ENCODE data around the gene RTP4.

Gene RTP4

GRCh38 chr3:187368251-187369088 is at the start of gene RTP4:
RTP4 (plus strand) TSS chr3:187368385; CDS start chr3:187368442, 57 bp downstream.
- DNase-seq (ENCODE audit: low read depth) = peak; percentile 28

DNA sequence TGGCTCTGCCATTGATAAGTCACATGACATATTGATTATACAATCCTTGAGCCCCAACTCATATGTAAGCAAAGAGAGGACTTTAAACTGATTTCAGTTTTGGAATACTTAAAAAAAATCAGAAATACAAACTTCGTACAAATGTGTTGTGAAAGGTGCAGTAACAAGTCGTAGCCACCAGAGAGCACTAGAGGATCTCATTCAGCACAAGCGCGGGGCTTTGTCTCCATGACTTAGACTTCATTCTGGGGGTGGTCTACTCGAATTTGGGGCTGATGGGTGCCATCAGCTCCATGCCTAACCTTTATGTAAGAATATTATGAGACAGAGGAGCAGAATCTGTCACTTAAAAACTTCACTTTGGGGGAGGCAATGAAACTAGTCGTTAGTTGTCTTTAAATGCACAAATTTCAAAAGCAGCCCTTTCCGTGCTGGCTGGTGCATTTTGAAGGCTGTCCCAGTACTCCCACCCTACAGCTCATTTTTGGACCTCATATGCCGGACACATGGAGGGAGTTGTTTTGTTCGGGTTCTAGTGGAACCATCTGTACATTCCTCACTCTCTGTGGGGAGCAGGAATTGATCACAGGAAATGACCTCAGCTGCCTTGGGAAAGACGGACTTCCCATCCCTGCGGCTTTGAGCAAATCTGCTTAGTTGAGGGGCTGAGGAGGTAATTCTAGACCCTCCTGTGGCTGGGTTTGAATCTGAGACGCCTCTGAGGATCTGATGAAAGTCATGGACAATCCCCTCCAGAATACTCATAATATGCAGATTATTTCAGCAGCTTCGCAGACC is 49.2 kb upstream of the RTP4 start:
- peak; percentile 86 for DNase-seq (ENCODE audit: low read depth)

GRCh38 chr3:187319699-187320302 is 48.4 kb upstream of the RTP4 start:
- peak; percentile 82 for DNase-seq (ENCODE audit: low read depth)

DNA sequence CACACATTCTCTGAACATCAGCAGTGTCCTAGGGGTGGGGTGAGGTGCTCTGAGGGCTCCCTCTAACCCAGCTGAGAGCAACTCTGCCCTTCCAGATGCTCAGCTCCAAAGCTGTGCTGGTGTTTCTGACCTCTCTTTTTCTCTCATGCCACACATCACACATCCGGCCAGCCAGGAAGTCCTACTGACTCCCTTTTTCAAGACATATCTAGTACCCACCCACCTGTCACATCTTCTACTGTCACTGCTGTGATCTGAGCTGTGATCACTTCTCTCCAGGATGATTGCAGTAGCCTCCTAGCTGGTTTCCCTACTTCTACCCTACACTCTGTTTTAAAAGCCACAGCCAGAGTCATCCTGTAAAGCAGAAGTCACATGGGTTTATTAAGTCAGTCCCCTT is 46.4 kb upstream of the RTP4 start:
- no peak for DNase-seq (ENCODE audit: low read depth)

GRCh38 chr3:187322291-187322690 is 45.9 kb upstream of the RTP4 start:
- no peak for DNase-seq (ENCODE audit: low read depth)

DNA sequence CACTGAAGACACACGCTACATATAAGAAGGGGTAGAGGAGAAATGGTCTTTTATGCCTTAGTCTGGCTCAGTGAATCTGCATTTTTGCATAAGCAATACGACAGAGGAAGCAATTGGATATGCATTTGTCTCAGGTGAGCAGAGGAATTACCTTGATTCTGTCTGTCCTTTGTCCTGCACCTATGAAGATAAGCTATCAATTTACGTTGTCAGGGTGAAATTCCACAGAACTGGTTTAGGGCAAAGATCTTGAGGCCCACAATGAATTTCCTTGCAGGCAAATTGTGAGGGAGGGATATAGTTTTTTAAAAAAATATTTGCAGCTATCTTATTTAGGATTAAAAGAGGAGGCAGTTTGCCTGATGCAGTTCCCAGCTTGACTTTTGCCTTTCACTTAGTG is 45.1 kb upstream of the RTP4 start:
- DNase-seq (ENCODE audit: low read depth) = no peak

DNA sequence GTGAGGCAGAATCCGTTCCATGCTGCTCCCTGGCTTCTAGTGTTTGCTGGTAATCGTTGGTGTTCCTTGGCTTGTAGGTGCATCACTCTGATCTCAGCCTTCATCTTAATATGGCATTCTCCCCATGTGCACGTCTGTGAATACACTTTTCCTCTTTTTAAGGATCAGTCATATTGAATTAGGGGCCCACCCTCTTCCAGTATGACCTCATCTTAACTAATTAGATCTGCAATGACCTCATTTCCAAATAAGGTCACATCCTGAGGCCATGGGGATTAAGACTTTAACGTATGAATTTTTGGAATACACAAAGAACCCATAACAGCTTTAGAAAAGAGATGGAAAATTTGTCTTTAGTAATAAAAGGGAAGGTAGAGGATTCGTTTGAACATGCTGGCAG is 42.6 kb upstream of the RTP4 start:
- DNase-seq (ENCODE audit: low read depth) = no peak

DNA sequence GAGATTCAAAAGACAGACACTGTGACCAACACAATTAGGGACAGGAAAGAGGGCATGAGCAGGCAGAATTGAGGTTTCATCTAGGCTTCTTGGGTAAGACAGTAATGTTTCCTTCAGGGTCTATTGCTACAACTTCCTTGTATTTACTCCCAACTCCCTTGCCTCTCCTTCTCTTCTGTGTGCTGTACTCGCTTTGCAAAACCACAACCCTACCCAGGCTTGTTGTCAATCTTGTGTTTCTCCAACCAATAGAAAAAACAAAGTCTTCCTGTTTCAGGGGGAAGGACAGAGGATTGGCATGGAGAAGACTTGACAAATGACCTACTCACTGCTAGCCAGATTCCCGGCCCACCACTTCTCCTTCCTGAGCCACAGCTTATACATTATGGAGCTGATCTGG is 40.3 kb upstream of the RTP4 start:
- no peak for DNase-seq (ENCODE audit: low read depth)

DNA sequence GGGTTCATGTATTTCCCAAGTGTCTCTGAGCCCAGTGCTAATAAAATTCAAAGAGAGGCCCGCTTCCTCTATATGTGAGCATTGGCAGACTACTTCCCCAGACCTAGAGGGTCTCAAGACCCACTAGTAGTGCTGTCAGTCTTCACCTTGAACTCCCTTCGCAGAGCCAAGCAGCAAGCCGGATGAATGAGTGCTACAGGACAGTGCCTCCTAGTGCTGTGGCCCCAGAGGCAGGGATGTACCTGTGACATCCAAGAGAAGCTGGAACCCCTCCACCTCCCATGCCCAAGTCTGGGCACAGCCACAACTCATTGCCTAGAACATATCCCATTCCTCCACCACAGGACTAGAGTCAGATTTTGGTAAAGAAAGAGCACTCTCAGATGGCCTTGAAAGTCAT is 39.5 kb upstream of the RTP4 start:
- no peak for DNase-seq (ENCODE audit: low read depth)

DNA sequence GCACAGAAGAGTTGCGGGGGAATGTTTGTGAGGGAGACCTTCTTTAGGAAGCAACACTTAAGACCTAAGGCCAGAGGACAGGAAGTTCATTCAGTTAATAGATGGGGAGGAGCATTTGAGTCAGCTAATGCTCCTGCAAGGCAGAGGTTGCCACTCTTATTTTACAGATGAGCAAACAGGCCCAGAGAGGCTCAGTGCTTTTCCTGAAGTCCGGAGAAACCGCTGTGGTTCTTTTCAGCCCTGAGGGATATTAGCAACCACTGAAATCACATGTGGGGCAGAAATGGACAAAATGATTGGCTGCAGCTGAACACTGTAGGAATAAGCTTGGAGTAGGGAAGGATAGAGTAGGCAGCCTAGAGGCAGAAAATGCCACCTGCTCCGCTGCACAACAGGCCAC is 33.3 kb upstream of the RTP4 start:
- DNase-seq (ENCODE audit: low read depth) = no peak

GRCh38 chr3:187336322-187336721 is 31.9 kb upstream of the RTP4 start:
- DNase-seq (ENCODE audit: low read depth) = no peak

- DNase-seq (ENCODE audit: low read depth) = no peak
Observed at GRCh38 chr3:187340578-187340977, 27.6 kb upstream of the RTP4 start.

DNA sequence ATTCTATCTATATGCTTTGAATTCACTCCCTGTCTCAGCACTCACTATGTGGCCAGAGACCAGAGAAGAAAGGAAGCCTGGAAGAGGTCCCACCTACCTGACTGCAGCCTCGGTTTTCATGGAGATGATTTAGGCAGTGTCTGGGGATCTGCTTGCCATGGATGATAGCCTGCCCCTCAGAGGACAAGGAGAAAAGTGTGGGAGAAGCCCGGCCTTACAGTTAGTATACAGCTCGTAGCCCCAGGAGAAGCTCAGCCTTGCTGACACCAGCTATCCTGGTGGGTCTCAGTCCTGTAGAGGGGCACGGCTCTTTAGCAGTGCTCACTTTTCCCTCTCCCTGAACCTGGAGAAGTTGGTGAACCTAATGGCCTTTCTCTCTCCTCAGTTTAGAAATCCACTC is 25.9 kb upstream of the RTP4 start:
- DNase-seq (ENCODE audit: low read depth) = no peak

GRCh38 chr3:187343670-187344069 is 24.5 kb upstream of the RTP4 start:
- no peak for DNase-seq (ENCODE audit: low read depth)

DNA sequence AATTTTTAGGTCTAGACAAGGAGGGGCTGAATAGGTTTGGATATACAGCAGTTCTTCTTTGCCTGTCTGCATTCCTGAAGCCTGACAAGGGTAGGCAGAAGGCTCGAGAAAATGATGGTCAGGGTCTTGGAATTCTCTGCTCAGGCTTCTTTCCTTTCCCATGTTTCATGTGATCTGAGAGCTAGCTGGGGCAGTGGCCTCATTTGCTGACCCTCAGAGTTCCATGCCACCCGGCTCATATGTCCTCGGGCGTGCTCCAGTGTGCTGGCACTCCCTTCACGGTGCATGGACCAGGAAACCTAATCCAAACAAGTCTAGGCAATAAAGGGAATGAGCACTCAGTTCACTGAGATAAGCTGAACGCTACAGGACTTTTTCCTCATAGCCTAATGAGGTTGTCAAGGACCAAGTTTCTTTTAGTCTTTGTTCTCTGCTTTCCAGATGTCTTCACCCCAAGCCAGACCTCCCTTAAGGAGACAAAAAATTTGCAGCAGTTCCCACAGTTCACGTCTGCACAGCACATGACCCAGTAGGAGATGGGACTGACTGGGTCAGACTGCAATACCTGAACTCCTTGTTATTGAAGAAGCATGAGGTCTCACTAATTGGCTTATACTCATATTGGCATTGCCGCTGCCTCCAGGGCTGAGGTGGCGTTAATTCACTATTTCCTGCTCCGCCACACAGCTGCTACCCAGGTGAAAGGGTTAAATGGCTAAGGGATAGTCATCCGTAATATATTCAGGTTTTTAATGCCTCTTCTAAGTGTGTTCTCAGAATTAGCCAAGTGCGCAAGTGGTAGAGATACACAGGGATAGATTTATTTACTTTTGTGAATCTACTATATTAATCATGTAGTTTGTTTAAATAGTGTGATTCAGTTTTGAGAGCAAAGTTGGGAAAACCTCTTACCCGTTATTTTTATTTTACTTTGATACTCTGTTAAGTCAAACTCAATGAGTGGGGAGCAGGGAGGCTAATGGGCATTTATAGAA is 15.3 kb upstream of the RTP4 start:
- no peak for DNase-seq (ENCODE audit: low read depth)

DNA sequence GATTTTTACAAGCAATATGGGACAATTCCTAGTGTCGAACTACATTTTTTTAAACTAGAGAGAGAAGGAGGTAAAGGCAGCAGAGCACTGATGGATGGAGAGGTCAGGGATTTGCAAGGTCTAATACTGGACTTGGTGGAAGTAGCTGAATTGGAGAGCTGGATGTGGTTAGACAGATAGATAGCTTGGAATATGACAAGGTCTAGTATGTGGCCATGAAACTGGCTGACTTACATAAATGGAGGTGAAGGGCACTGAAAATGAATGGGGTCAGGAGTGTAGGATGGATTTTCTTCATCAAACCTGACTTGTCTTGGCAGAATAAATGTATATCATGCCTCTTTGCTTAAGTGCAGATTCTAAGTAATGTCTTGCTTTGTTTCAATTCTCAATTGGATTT is 10.1 kb upstream of the RTP4 start:
- DNase-seq (ENCODE audit: low read depth) = no peak

DNA sequence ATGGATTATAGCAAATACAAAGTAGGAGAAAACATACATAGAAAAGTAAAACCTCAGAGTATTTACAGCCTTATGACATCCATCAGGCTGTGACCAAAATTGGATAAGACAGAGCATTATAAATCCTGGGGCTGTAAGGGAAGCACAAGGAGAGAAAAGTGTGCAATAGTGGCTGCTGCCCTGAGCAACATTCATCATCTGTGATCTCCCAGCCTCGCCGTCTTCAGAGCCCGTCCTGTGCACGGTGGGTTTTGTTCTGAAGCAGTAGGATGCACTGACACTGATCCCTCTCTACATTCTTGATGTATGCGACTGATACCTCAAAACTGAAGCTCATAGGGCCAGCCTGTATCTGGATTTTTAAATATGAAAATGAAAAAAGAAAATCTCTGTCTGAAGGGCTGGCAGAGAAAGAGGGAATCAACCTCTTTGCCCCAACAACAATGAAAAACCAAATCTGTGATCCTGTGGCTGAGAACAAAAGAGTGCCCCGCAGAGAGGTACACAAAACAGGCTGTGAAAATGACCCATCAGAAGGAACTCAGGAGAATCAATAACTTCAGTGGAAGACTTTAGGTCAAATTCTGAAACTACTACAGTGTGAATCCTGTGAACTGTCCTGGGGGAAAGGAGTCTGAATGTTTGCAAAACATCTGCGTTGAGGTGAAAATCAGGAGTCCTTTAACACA is 8.2 kb upstream of the RTP4 start:
- no peak for DNase-seq (ENCODE audit: low read depth)

DNA sequence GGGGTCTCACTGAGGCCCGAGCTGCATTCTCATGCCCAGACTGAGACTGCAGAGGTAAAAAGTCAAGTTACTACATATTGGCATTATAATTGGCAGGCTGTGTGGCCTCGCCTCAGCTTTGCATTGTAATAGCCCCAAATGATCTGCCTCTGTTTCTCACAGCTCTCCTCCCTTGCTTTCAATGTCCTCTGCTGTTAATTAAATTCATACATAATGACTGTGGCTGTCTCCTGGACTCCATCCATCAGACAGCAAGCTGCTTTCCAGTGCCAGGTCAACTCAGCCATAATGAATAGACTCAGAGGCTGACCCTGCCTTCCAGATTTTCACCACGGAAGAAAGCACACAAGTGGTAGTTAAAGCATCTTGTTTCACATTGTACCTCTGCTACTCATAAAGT is 7.6 kb upstream of the RTP4 start:
- DNase-seq (ENCODE audit: low read depth) = no peak

- DNase-seq (ENCODE audit: low read depth) = no peak
Observed at GRCh38 chr3:187361835-187362234, 6.3 kb upstream of the RTP4 start.

DNA sequence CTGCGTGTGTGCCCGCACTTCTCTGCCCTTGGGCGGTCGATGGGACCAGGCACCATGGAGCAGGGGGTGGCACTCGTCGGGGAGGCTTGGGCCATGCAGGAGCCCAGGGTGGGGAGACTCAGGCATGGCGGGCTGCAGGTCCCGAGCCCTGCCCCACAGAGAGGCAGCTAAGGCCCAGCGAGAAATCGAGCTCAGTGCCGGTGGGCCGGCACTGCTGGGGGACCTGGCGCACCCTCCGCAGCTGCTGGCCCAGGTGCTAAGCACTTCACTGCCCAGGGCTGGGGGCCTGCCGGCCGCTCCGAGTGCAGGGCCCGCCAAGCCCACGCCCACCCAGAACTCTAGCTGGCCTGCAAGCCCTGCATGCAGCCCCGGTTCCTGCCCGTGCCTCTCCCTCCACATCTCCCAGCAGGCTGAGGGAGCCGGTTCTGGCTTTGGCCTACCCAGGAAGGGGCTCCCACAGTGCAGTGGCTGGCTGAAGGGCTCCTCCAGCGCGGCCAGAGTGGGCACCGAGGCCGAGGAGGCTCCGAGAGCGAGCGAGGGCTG is 553 bp upstream of the RTP4 start:
- no peak for DNase-seq (ENCODE audit: low read depth)

- DNase-seq (ENCODE audit: low read depth) = no peak
Observed at GRCh38 chr3:187369089-187369447, 883 bp downstream of the RTP4 start.

Data from ELR (cell line).